GM21717 (cell line): ENCODE measurements around the gene WDR70.
"Not testable (repeated sequence)": the region's sequence is repeated elsewhere in the genome, so short reads cannot be mapped to it uniquely, and the experiment has no call there.

Experiments used
- ATAC-seq: cut with Tn5 transposase; IDR thresholded peaks from one replicate; pipeline ENCODE4 v1.9.1; 2021; ENCODE audit warnings: mild to moderate bottlenecking, moderate library complexity; ENCODE audit not compliant: unreplicated experiment

Gene WDR70

DNA sequence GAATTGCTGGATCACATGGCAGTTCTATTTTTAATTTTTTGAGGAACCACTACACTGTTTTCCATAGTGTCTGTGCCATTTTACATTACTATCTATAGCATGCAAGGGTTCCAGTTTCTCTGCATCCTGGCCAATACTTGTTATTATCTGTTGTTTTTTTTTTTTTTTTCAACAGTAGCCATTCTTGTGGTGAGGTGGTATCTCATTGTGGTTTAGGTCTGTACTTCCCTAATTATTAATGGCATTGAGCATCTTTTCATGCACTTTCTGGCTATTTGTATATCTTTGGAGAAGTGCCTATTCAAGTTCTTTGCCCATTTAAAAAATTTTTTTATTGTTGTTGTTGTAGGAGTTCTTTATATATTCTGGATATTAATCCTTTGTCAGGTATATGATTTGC lies 363.0 kb downstream of the WDR70 start:
- ATAC-seq = no peak

DNA sequence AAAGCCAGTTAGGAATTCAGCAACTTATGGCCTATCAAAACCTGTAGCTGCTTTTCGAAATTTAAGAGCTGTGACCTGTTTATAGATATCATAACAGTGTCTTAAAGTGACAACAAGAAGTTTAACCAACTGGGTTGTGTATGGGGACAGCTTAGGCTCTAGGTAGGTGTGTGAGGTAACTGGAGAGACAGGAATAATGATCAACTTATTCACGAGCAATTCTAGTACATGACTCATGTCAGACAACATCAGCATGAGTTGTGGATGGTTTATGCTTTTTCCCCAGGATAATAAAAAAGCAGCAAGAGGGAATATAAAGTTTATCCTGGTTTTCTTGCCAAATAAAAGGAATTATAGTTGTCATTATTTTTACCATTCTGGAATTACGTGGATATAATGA lies 372.1 kb downstream of the WDR70 start:
- ATAC-seq = no peak

DNA sequence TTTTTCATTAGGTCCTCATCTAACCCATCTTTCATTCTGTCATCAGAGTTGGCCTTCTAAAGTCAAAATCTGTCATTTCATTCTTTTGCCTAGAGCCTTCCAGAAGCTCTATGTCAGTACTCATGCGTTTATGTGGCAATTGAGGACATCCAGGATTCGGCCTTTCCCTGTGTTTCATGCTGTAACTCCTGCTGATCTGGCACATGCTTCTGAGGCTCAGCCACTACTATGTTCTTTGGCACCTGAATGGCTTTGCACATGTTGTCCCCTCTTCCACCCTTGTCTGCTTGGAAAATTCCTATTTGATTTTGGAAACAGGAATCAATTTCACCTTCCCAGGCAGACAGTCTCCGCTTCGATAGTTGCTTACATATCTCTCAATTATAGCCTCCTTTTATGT lies 375.9 kb downstream of the WDR70 start:
- ATAC-seq = no peak

DNA sequence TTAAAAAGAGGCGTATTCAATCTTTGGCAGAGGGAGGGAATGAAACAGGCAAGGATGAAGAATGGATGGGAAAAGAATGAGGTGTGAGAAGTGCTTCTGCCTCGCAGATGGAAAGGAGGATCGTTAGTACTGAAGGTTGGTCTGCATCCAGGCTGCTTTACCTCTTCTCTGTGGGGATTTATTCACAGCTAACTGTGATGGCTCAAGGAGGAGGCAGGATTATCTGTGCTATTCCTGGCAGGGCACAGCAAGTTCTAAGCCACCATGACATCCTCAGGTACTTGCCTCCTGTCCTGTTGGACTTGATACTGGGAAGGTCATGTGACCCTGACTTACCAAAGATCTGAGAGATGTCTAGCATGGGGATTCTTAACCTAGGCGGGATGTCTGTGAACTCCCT lies 376.5 kb downstream of the WDR70 start:
- ATAC-seq = no peak

DNA sequence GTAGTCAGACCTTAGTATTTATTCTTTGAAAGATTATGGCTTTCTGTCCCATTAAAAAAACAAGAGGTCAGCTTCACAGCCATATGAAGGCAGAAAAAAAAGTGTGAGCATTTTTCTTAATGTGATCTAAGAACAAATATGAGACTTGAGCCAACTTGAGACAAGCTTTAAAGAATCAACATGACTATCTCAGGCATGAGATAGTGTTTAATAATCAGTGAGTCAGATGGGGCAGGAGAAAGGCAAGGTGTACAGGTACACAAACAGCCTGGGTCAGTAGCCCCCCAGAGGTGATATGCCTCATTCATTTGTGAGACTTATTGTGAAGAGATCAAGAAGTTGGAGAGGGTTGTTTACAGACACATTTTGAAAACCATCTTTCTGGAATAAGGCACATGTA lies 377.1 kb downstream of the WDR70 start:
- ATAC-seq = no peak

DNA sequence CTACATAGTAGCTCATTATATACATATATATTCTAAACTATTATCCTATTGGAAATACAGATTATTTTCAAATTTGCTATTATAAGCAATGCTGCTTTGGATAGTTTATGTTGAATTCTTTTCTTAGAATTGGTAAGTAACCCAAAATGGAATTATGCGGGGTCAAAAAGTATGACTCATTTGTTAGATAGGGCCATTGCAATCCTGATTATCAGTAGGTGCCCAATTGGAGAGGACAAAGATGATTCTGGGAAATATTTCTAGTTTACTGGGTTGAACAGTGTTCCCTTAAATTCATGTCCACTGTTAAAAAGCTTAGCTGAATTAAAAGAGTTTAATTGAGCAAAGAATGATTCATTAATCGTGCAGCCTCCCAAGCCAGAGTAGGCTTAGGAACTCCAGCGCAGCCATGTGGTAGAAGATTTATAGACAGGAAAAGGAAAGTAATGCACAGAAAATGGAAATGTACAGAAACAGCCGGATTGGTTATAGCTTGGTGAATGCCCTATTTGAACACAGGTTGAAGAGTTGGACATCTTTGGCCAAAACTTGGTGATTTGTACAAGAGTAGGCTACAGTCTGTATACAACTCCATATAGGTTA lies 379.0 kb downstream of the WDR70 start:
- no peak for ATAC-seq

DNA sequence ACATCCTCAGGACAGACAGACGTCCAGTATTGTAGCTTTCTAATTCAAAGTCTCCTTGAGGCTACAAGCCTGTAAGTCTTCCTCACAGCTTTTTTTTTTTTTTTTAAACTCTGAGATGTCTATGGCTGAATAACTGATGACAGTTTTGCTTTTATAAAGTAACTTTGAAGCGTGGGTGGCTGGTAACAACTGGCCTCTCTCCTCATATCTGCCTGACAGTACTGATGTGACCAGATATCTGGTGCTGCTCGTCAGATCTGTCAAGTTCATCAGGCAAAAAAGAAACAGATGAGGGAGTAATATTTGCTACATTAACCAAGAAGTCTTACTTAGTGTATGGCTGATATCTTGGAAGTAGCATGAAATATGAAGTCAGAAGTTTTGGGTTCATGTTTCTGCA lies 388.1 kb downstream of the WDR70 start:
- no peak for ATAC-seq

DNA sequence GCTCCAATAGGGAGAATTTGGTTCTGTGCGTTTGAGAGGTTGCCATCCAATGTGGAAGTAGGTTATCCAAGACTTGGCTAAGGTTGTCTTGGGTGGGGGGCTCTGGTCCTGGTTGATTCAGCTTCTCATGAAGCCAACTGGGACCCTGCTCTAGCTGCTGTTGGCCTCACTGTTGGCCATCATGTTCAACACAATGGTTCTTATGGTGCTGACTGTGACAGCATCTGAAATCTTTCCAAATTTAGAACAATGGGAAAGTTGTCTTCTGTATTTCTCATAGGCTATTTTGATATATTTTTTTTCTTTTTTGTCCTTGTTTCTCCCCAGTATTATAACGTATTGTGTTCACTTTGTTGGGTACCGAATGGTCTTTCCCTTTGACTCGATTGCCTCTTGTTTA lies 388.8 kb downstream of the WDR70 start:
- no peak for ATAC-seq

DNA sequence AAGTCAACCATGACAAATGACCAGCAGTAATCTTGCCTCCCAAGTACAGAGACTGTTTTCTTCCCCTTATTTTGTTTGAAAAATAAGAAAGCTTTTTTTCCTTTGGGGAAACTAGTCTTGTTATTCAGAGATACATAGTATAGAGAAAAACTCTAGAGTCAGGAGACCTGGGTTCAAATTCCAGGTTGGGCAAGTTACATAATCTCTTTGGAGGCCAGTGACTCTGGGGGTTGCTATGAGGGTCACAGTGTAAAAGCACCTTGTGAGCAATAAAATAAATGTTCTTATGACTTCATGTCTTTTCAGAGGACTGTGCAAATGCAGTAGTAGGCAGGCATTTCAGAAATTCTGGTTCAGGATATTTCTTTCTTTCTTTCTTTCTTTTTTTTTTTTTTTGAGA lies 389.3 kb downstream of the WDR70 start:
- no peak for ATAC-seq

DNA sequence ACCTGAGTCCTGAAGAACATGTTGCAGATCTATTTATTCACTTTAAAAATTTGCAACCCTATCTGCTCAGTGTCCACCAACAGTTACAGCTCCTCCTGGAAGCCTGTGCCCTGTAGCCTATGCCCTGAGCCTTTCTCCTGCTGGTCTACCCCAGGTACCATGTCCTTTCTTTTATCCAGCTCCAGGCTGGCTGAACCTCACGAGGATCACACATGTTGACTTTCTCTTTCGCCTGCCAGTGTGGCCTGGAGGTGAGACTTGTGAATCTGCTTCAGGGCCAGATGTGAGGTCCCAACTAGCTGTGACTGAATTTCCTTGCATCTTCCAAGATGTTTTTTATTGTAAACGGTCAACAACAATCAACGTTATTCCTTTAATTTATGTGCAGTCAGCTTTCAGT lies 390.0 kb downstream of the WDR70 start:
- no peak for ATAC-seq

DNA sequence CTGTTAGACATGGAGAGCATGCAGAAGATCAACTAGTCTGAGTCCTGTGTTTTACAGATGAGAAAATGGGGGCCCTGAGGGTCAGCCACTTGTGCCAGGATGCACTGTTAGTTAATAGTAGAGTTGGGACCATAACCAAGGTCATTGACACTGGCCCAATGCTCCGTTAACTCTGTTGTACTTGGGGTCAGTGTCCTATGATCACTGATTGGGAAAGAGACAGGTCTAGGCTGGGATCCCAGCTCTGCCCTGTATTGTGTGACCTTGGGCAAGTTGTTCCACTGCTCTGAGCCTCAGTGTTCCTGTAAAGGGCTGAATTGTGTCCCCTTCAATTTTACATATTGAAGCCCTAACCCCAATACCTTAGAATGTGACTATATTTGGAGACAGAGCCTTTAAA lies 390.7 kb downstream of the WDR70 start:
- no peak for ATAC-seq

DNA sequence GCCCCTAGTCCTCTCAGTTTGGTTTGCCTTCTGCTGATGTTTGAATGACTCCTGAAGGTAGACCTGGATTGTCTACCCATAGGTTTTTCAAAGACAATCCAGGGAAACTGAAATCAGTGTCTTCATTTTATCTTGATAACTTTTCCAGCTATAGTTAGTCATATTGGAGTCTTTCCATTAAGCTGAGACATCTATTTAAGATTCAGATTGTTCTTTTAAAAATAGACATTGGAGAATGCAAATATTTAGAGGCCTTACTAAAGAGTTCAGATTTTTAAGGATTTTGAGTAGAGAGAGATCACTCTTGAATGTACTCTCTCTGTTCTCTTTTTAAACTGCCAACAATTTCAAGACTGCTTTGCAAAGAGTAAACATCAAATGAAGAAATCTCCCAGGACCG lies 391.7 kb downstream of the WDR70 start:
- ATAC-seq = no peak

DNA sequence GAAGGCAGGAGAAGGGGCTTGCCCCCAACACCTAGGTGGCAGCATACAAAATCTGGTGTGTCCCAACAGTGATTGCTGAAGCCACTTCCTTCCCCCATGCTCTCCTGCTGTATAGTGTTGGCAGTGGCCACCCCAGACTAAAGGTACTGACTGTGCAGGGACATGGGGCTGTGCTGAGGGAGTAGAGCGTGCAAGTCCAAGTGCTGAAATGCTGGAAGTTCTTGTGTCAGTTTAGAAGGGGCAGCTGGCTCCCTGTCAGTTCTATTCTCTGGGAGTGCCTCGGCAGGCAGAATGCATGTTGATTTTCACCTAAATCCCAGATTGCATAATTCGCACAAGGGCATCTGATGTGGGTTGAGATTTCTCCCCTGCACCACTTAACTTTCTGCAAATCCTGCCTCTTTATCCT lies 392.1 kb downstream of the WDR70 start:
- ATAC-seq = no peak

DNA sequence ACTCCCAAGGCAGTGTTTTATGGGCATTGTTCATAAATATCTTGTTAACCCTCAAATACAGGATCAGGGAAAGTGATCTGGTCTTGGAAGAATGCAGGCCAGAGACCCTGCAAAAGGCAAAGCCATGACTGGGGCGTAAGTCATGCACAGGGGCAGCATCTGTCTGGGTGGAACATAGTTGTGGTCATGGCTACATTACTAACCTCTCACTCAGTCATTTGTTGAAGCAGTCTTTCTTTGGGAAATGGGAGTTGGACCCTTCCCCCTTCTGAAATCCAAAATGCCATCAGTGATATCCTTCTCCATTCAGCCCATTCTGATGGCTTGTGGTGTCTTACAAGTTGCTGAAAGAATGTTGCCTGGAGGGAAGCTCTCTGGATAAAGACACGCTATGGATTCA lies 392.6 kb downstream of the WDR70 start:
- no peak for ATAC-seq

DNA sequence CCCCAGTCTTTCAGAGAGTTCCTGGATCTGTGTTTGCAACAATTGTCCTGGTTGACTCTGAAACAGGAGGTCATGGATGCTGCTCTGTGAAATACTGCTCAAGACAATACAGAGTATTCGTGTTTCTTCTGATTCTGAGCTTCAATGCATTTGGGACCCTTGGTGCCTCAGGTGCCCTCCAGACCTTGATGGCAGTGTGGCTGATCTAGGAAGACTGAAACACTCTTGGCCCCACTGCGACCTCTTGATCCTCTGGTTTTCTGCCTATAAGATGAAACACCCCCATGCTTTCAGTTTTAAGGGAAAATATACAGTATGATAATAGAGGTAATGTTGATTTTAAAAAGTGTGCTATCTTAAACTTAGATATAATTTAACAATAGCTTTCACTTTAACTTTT lies 393.1 kb downstream of the WDR70 start:
- ATAC-seq = no peak

DNA sequence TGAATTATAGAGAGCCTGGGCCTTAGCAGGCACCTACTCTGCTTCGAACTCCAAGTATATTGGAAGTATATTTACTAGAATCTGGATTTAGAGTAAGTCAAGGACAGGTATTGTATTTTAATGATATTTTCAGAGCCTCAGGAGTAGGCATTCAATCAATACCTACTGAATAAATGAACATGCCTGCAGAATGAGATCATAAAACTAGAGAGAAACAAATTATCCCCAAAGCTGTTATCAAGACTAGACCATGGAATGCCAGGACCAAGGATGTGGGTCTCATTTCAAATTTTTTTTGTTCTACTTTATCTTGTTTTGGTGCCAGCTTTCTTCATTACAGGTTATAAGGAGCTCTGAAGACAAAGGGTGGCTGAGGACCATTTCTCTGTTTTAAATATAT lies 394.7 kb downstream of the WDR70 start:
- no peak for ATAC-seq

DNA sequence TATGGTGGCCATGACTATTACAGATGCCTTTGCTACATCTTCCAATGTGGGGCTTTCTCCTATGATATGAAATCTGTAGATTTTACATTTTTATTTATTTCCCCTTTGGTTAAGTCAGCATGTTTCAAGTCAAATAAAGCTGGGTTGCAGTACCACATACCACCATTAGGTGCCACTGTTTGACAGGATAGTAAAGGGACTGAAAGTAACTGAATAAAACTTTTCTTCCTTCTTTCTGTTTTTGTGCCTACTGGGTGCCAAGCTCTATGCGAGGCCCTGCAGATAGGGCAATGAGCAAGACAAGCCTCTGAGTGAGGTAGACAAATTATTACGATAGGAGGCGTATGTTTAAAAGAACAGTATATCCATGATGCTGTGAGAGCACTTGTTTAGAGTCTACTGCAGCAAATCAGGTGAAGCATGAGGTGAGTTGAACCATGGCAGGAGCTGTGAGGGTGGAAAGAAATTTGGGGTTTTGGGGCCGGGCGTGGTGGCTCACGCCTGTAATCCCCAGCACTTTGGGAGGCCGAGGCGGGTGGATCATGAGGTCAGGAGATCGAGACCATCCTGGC lies 395.9 kb downstream of the WDR70 start:
- ATAC-seq = no peak

DNA sequence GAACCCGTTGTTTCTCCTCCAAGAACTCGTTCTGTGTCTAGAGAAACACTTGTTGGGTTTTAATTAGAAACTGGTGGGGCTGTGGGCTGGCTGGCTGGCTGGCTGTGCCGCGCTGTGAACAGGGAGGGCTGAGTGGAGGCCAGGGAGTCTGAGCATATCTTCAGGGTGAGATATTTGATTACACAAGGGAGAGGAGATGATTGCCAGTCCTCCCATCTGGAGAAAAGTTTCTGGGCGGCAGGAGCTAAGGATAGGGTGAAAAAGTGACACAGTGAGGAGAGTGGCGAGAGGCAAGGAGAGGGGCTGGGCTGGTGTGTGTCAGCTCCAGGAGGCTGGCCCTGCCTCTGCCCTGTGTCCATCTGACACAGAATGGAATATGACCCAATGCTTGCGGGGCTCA lies 397.7 kb downstream of the WDR70 start:
- ATAC-seq = no peak

DNA sequence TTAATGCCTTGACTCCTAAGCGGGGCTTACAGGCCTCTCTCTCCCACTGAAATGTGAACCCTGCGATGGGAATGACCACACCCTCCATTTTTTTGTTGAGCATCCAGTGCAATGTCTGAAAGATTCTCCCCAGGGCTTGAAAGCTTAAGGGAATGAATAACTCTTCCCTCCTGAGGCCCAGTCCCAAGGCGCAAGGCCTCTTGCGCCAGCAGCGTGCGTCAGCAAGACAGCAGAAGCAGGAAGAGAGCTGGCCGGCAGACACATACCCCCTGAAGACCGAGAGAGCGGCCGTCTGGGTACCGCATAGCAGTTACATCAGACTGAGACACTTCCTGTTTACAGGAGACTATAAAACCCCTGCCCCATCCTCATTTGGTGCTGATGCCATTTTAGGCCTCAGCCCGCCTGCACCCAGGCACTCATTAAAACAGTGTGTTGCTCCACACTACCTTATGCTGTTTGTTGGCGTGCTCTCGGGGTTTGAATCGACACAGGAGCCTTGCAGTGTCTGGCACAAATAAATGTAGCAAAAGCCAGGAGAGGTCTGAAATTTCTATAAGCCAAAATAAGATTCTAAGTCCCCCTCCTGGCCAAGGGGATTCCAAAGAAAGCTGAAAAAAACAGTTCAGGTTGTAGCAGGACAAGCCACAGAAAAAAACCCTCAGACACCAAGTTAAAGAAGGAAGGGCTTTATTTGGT lies 398.5 kb downstream of the WDR70 start:
- no peak for ATAC-seq

DNA sequence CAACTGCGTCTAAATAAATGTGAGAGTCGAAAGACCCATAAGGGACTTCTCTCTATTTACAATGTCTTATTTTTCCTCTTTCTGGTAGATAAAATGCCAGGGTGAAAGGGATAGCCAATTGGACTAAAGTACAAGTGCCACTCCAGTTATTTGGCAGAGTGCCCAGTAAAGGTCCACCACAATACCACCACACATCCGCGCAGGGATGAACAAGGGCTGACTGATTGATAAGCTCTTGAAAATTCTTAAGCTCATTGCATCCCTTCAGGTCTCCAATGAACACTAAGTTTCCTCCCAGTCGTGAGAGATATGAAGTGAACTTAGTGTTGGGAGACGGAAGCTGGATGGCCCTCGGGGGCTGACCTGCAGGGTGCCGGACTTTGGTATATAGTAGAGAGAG lies 402.3 kb downstream of the WDR70 start:
- not testable (repeated sequence) for ATAC-seq

DNA sequence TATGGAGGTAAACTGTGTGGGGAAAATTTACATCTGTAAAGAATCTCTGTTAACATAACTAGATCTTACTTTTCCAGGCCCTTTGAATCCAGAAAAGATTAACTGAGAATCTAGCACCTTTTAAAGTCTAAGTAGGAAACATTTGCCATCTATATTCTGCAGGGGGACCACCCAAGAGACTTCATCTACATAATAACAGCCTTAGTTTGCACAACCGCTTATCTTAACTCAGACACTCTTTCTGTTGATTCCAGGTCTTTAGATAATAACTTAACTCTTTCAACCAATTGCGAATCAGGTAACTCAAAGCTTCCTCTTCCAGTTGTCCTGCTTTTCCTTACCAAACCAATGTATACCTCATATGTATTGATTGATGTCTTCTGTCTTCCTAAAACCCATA lies 407.3 kb downstream of the WDR70 start:
- no peak for ATAC-seq

DNA sequence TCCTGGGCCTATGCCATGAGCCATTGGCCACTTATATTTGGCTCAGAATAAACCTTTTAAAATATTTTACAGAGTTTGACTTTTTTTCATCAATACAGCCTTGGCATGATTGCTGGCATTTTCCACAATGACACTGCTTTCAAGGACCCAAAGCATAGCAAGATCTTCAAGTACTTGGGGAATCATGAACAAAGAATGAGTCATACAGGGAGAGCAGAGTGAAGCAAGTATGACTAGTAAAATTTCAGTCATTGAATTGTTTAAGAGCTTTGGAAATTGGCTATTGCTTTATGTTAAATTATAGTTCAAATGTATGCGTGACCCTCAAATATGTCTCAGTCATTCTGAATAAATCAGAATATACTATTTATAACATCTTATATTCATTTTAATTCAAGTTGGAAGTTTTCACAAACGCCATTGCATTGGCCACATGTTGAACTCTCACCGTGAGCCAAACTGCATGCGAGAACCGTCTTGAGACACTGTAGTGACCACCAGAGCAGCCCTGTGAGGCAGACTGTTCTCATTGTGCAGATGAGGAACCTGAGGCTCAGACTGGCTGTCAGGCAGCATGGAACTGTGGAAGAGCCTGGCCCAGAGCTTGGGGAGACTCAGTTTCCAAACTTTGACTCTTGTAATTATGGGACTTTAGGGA lies 407.9 kb downstream of the WDR70 start:
- ATAC-seq = no peak
